GM21529 (cell line): ENCODE data around the gene HHAT.
"Not testable (repeated sequence)": the region's sequence is repeated elsewhere in the genome, so short reads cannot be mapped to it uniquely, and the experiment has no call there.

Experiments used
- ATAC-seq: cut with Tn5 transposase; IDR thresholded peaks from one replicate; pipeline ENCODE4 v1.9.1; 2021; ENCODE audit not compliant: unreplicated experiment

The HHAT gene

DNA sequence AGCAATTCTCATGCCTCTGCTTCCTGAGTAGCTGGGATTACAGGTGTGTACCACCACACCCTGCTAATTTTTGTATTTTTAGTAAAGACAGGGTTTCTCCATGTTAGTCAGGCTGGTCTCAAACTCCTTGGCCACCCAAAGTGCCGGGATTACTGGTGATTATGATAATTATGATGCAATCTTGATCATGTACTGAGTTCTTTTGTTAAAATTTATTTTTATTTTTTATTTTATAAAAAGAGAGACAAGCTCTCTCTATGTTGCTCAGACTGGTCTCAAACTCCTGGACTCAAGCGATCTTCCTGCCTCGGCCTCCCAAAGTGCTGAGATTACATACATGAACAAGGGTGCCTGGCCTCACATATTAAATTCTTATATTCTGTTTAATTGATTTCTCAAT is 25.6 kb downstream of the HHAT start:
- not testable (repeated sequence) for ATAC-seq

GRCh38 chr1:210358626-210359025 is 29.9 kb downstream of the HHAT start:
- no peak for ATAC-seq

- no peak for ATAC-seq
These were observed 30.6 kb downstream of the HHAT start for GRCh38 chr1:210359255-210359654.

- ATAC-seq: peak; percentile 67
These were observed 32.3 kb downstream of the HHAT start for GRCh38 chr1:210360852-210361477.

DNA sequence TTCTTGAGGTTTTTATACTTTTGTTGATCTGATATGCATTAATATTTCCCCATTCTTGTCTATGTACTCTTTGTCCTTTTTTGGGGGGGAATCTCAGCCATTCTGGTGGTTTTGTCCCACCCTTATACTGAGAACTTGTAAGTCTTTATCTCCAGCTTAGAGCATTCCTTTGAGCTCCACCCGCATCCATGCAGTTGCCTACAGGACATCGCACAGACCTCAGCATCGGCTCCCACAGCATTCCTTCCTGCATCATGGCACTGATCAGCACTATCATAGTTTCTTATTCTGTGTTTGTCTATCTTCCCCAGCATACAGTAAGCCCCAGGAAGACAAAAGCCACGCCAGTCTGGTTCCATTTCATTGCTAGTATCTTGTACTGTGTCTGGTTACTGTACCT is 33.0 kb downstream of the HHAT start:
- no peak for ATAC-seq

DNA sequence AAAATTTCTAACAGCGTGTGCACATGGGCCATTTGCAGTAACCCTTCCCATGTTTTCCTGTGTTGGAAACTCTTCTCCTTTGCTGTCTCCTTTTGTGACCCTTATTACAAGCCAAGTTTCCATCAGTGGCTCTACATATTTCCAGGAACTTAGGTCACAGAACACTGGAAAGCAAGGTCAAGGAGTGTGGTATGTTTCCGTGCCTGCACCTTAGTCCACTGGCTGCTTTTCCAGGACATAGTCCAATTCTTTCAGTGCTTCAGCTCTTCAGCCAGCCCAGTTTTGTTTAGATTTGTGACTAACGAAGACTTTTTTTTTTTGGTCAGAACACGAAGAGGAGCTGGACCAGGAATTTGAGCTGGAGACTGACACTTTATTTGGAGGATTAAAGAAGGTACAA is 33.8 kb downstream of the HHAT start:
- ATAC-seq: no peak

GRCh38 chr1:210363119-210363518 is 34.4 kb downstream of the HHAT start:
- no peak for ATAC-seq

DNA sequence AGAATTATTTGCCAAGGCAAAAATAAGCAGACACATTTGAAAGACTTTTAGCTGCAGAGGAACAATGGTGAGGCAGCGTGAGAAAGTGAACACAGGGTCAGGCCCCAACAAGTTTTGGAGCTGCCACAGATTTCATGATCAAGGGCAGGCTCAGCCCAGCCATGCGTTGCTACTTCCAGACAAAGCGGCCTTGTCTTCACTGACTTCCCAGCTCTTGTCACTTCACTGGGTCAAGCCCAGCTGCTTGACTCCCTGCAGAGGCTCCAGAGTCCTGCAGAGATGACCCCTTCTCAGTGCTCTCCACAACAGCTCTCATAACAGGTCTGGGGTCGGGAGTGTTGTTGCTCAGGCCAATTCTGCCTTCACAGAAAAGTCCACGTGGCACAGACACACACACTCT is 35.8 kb downstream of the HHAT start:
- ATAC-seq: no peak

GRCh38 chr1:210366767-210367166 is 38.1 kb downstream of the HHAT start:
- ATAC-seq: no peak

DNA sequence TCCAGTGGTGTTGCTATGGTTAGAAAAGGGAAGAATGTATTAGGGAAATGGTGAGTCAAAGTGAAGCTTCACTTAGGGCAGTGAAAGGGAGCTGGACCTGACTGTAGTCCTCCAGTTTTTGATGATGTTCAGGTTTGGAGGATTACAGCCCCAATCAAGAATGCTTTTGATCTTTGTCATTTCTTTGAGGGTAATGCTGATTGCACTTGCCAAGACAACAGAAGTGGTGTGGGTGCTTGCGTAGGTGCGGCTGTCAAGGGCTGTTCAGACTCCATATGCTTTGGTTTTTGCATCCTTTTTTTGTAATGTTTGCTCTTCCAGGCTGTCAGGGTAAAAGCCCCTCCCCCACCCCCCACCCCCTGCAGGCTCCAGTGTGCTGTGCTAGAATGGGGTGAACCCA is 38.9 kb downstream of the HHAT start:
- ATAC-seq: no peak

- ATAC-seq: no peak
These were observed 40.7 kb downstream of the HHAT start for GRCh38 chr1:210369425-210369824.

- no peak for ATAC-seq
These were observed 43.2 kb downstream of the HHAT start for GRCh38 chr1:210371916-210372315.

DNA sequence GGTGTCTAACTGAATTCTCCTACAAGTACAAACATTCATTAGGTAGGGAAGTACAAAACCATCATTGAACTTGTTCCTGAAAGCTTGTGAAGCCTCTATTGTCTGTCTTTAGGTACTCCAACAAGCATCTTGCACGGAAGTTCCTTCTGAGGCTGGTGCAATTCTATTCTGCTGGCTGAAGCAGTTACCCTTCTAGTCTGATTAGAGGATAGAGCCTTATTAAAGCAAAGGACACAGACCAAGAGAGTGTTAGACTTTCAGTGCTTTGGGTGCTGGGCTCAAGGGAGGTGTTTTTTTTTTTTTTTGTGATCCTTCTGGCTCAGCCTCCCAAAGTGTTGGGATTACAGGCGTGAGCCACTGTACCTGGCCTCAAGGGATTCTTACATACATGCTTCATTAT is 43.8 kb downstream of the HHAT start:
- no peak for ATAC-seq

- ATAC-seq: no peak
These were observed 44.4 kb downstream of the HHAT start for GRCh38 chr1:210372931-210373627.

- ATAC-seq: no peak
These were observed 44.9 kb downstream of the HHAT start for GRCh38 chr1:210373628-210373877.

DNA sequence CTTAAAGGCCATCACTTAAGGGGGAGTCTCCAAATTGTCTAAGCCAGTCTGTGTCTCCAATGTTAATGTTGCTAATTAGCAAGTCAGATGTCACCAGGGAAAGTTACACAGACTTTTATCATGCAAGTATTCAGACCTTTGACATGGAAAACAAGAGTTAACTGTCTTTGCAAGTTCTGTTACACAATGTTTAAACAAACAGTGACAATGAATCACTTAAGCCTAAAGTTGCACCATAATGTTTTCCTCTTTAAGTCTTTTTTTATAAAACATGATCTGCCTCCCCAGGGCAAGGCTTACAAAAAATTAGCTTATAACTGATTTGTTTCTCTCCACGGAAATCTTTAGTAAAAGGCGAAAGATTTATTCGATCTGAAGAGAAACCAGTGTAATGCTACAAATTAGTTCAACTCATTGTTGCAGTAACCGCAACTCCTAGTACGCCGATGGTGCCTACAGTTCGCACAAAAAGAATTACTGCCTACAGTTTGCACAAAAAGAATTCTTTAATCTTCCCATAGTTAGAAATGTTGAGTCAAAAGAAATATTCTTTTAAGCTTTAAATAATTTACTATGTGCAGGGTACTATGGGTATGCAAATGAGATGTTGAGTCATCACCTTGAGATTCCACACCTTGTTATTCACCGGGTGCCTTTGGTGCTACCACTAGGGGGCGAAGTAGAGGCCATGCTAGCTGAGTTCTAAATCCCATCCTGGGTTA is 45.3 kb downstream of the HHAT start:
- peak; percentile 79 for ATAC-seq

DNA sequence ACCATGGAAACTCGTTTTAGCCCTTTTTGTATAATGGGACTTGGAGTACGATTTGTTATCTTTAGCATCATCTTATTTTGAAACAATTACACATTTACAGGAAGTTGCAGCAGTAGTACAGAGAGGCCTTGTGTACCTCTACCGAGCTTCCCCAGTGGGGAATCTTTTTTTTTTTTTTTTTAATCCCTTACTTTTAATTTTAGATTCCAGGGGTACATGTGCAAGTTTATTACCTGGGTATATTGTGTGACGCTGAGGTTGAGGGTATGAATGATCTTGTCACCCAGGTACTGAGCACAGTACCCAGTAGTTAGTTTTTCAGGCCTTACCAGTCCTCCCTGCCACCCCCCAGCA is 45.9 kb downstream of the HHAT start:
- ATAC-seq: no peak

DNA sequence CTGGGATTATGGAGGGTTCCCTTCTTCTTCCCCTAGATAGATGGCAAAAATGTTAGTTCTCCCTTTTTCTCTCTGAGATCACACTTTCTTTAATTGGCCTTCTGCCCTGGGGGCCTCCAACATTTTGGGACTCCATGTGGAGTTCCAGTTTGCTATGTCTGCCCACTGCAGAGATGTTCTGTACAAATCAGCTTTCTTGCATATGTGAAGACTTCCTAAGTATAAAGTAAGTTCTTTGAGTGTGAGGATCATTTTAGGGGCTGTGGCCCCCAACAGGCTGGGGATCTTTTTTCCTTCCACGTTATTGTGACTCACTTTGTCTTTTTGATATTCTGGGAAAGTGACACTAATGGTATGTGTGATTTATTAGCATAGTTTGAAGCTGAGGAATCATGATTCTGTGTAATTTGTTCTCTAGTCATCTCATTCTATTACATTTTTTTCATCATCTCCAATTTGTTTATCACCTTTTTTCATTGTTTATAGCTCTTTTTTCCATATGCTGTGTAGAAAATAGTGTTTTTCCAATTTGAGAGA is 48.2 kb downstream of the HHAT start:
- no peak for ATAC-seq

DNA sequence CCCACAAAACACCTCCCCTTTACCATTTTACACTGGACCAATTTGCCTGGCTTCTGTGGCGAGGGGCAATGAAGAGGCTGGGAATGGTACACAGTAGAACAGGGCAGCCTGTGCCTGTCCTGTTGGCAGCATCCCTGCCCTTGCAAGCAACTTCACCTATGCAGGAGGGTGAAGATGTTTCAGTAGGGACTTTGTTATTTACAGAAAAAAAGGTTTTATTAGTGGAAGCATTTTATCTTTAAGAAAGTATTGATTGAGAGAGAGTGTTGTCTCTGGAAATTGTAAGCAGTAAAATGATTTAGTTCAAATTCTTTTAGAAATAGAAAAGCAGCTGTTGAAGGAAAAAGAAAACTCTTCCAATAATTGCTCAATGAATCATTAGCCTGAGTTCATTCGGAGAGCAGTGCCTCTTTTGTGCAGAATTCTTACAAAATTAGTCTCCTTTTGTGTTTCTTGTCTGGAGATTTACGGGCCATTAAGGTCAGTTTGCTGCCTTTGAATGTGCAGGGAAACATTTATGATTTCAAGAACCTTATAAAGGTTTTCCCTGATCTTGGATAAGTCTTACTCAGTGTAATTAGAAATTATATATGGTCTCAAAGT is 49.1 kb downstream of the HHAT start:
- ATAC-seq: no peak

GRCh38 chr1:210378736-210379135 is 50.0 kb downstream of the HHAT start:
- ATAC-seq: no peak

GRCh38 chr1:210381934-210382333 is 53.2 kb downstream of the HHAT start:
- no peak for ATAC-seq

DNA sequence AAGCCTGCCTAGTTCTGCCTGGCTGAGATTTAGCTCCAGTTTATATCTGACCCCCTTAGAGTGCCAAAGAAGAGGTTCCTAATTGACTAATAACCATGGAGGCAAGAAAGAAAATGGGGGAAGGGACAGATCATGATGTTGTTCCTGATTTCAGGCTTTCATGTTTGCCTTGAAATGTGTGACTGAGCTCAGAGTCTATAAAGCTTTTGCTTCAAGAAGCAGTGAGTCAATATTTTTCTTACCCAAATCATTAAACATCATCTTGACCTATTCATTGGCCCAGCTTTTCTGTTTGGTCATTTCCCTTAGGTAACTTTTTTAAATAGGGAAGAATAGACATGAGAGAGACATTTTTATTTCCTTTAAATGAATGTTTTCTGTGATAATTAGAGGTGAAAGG is 55.9 kb downstream of the HHAT start:
- ATAC-seq: no peak
